HEK293 (cell line): ENCODE data around the gene SCUBE3.

ENCODE experiments used
- CTCF ChIA-PET: fragments of 350-600 bp; formaldehyde crosslinking; extraction: SDS; loops from one replicate; lab custom pipeline; 2021; ENCODE audit warnings: antibody characterized with exemption; lab: Yijun Ruan, JAX
- POLR2A ChIA-PET: fragments of 300-600 bp; formaldehyde crosslinking; extraction: SDS; loops from one replicate; lab custom pipeline; 2020; ENCODE audit warnings: antibody characterized with exemption, inconsistent platforms; lab: Yijun Ruan, JAX
- H3K27ac ChIP-seq: fragments of 200-500 bp; sonication (Bioruptor generic); 2 replicates; pipeline ENCODE4 v1.5.1; 2014; ENCODE audit warnings: low read depth, low read length, control low read depth, inconsistent platforms; ENCODE audit errors: extremely low read depth
- H3K36me3 ChIP-seq, 2 experiments: fragments of 200-500 bp in 1 of 2; sonication (Bioruptor generic) in 1 of 2; 1 replicate in 1 of 2; 2 replicates in 1 of 2; pipeline ENCODE4 v1.5.1; 2014 to 2017; ENCODE audit warnings: inconsistent platforms in 2 of 2, low read length in 2 of 2; ENCODE audit not compliant: control insufficient read depth in 2 of 2, insufficient read depth in 1 of 2
- H3K4me1 ChIP-seq: fragments of 200-500 bp; sonication (Bioruptor generic); 2 replicates; pipeline ENCODE4 v1.5.1; 2014; ENCODE audit warnings: mild to moderate bottlenecking, low read length, inconsistent platforms; ENCODE audit not compliant: control insufficient read depth, insufficient read depth
- H3K4me3 ChIP-seq: 2 replicates; pipeline ENCODE4 v1.5.1; 2011; ENCODE audit warnings: low read depth, mild to moderate bottlenecking, control low read depth, low read length, moderate library complexity
- H3K9me3 ChIP-seq: fragments of 200-500 bp; sonication (Bioruptor generic); 2 replicates; pipeline ENCODE4 v1.5.1; 2014; ENCODE audit warnings: low read depth, low read length, inconsistent platforms; ENCODE audit not compliant: control insufficient read depth, insufficient read depth
- GLI4 ChIP-seq: fragments of 450-650 bp; formaldehyde crosslinking; IDR thresholded peaks from 2 replicates; pipeline ENCODE4 v1.5.1; 2016; ENCODE audit warnings: missing biosample characterization, missing genetic modification characterization
- HOXC10 ChIP-seq: sonication (generic); formaldehyde crosslinking; IDR thresholded peaks from 2 replicates; pipeline ENCODE4 v1.8.1; 2023; ENCODE audit warnings: mild to moderate bottlenecking, missing genetic modification reagents
- KLF1 ChIP-seq: fragments of 450-650 bp; formaldehyde crosslinking; IDR thresholded peaks from 2 replicates; pipeline ENCODE4 v1.5.1; 2016; ENCODE audit warnings: missing biosample characterization, missing genetic modification characterization
- KLF7 ChIP-seq: fragments of 450-650 bp; formaldehyde crosslinking; IDR thresholded peaks from 2 replicates; pipeline ENCODE4 v1.5.1; 2016; ENCODE audit warnings: missing biosample characterization, missing genetic modification characterization, borderline replicate concordance
- PRDM4 ChIP-seq: fragments of 450-650 bp; formaldehyde crosslinking; IDR thresholded peaks from 2 replicates; pipeline ENCODE4 v1.5.1; 2017; ENCODE audit warnings: missing biosample characterization, missing genetic modification characterization
- RBAK ChIP-seq: fragments of 450-650 bp; formaldehyde crosslinking; IDR thresholded peaks from 2 replicates; pipeline ENCODE4 v1.5.1; 2016; ENCODE audit warnings: missing biosample characterization, missing genetic modification characterization
- TSHZ1 ChIP-seq: fragments of 450-650 bp; formaldehyde crosslinking; IDR thresholded peaks from 2 replicates; pipeline ENCODE4 v1.5.1; 2016; ENCODE audit warnings: missing biosample characterization, missing genetic modification characterization, borderline replicate concordance
- YY2 ChIP-seq: fragments of 450-650 bp; formaldehyde crosslinking; IDR thresholded peaks from 2 replicates; pipeline ENCODE4 v1.5.1; 2016; ENCODE audit warnings: missing biosample characterization, missing genetic modification characterization
- ZNF132 ChIP-seq: fragments of 450-650 bp; formaldehyde crosslinking; IDR thresholded peaks from 2 replicates; pipeline ENCODE4 v1.5.1; 2017; ENCODE audit warnings: missing biosample characterization, missing genetic modification characterization, borderline replicate concordance
- ZNF155 ChIP-seq: fragments of 450-650 bp; formaldehyde crosslinking; IDR thresholded peaks from 2 replicates; pipeline ENCODE4 v1.5.1; 2016; ENCODE audit warnings: missing biosample characterization, missing genetic modification characterization
- ZNF302 ChIP-seq: fragments of 450-650 bp; formaldehyde crosslinking; IDR thresholded peaks from 2 replicates; pipeline ENCODE4 v1.5.1; 2016; ENCODE audit warnings: missing biosample characterization, missing genetic modification characterization, low read depth
- ZNF311 ChIP-seq: fragments of 450-650 bp; formaldehyde crosslinking; IDR thresholded peaks from 2 replicates; pipeline ENCODE4 v1.5.1; 2017; ENCODE audit warnings: missing biosample characterization, missing genetic modification characterization, borderline replicate concordance
- ZNF354C ChIP-seq: fragments of 450-650 bp; formaldehyde crosslinking; IDR thresholded peaks from 2 replicates; pipeline ENCODE4 v1.5.1; 2016; ENCODE audit warnings: missing biosample characterization, missing genetic modification characterization, low read depth, borderline replicate concordance
- ZNF48 ChIP-seq: fragments of 450-650 bp; formaldehyde crosslinking; IDR thresholded peaks from 2 replicates; pipeline ENCODE4 v1.5.1; 2016; ENCODE audit warnings: missing biosample characterization, missing genetic modification characterization
- ZNF561 ChIP-seq: fragments of 450-650 bp; IDR thresholded peaks from 2 replicates; pipeline ENCODE4 v1.5.1; 2018; ENCODE audit warnings: missing biosample characterization, missing genetic modification characterization, borderline replicate concordance
- ZNF580 ChIP-seq: fragments of 450-650 bp; formaldehyde crosslinking; IDR thresholded peaks from 2 replicates; pipeline ENCODE4 v1.5.1; 2016; ENCODE audit warnings: missing biosample characterization, missing genetic modification characterization
- ZNF645 ChIP-seq: fragments of 450-650 bp; formaldehyde crosslinking; IDR thresholded peaks from 2 replicates; pipeline ENCODE4; 2016; ENCODE audit warnings: missing biosample characterization, missing genetic modification characterization
- ZNF692 ChIP-seq: fragments of 450-650 bp; formaldehyde crosslinking; IDR thresholded peaks from 2 replicates; pipeline ENCODE4 v1.5.1; 2016; ENCODE audit warnings: missing biosample characterization, missing genetic modification characterization
- ZNF704 ChIP-seq: fragments of 450-650 bp; formaldehyde crosslinking; IDR thresholded peaks from 2 replicates; pipeline ENCODE4 v1.5.1; 2016; ENCODE audit warnings: missing biosample characterization, missing genetic modification characterization
- ZXDB ChIP-seq: fragments of 450-650 bp; formaldehyde crosslinking; IDR thresholded peaks from 2 replicates; pipeline ENCODE4 v1.5.1; 2016; ENCODE audit warnings: missing biosample characterization, missing genetic modification characterization

Gene SCUBE3

GRCh38 chr6:35194390-35194789 lies 19.4 kb upstream of the SCUBE3 start:
- CTCF ChIA-PET, result interaction anchor here (0.7 to 5.9 kb wide), 3 partner anchors 10 to 47 kb away, joined by 3 to 42 read pairs (median 4); no protein-coding TSS in a partner anchor

GRCh38 chr6:35195120-35195780 lies 18.5 kb upstream of the SCUBE3 start:
- Histone ChIP-seq H3K36me3 (no peaks in the 10 kb centered on the region), H3K9me3 (no peaks in the 10 kb centered on the region; the same call in 1 of the 2 replicates), H3K27ac (no peak overlapping the region), H3K4me1 (no peaks in the 10 kb centered on the region), H3K4me3 (no peak overlapping the region)
- CTCF ChIA-PET, result interaction anchor here (0.8 to 5.9 kb wide), 5 partner anchors 9 to 55 kb away, joined by 3 to 42 read pairs (median 4); no protein-coding TSS in a partner anchor
- POLR2A ChIA-PET, result interaction anchor here (0.7 kb wide), 1 partner anchor 49 kb away, joined by 3 read pairs; no protein-coding TSS in a partner anchor
- TF ChIP-seq ZNF132 (tag by site-specific recombination) (no peak), ZNF580 (tag by site-specific recombination) (no peak), HOXC10 (CRISPR knock-in tag) (no peak), KLF7 (no peak), ZNF561 (tag by site-specific recombination) (no peak), ZXDB (tag by site-specific recombination) (no peak), GLI4 (tag by site-specific recombination) (no peak), ZNF48 (tag by site-specific recombination) (no peak), ZNF692 (tag by site-specific recombination) (no peak), PRDM4 (tag by site-specific recombination) (no peak), RBAK (tag by site-specific recombination) (no peak), ZNF645 (tag by site-specific recombination) (no peak), YY2 (no peak), KLF1 (no peak), ZNF302 (no peak)

More at GRCh38 chr6:35194390-35194789, 19.4 kb upstream of the SCUBE3 start:
- H3K9me3 ChIP-seq, result no peaks in the 10 kb centered on the region; the same call in 1 of the 2 replicates
- H3K4me3 ChIP-seq, result no peak overlapping the region
- POLR2A ChIA-PET, result interaction anchor here (0.7 kb wide), 1 partner anchor 48 kb away, joined by 3 read pairs; no protein-coding TSS in a partner anchor
- H3K36me3 ChIP-seq, result no peaks in the 10 kb centered on the region
- H3K27ac ChIP-seq, result no peak overlapping the region
- TF ChIP-seq ZNF155 (tag by site-specific recombination), result no peak
- TF ChIP-seq ZNF311 (tag by site-specific recombination), result no peak
- no peak for TF ChIP-seq ZNF354C (tag by site-specific recombination)
- TF ChIP-seq TSHZ1 (tag by site-specific recombination), result no peak
- no peak for TF ChIP-seq ZNF704 (tag by site-specific recombination)
- TF ChIP-seq, all 188 proteins: peak for 0
- no peaks in the 10 kb centered on the region for H3K4me1 ChIP-seq
